ENCODE results near the gene CFAP157.

Gene CFAP157

GRCh38 chr9:127726871-127727270 is 20.1 kb downstream of the CFAP157 start:
- H3K4me3 ChIP-seq (ENCODE audit: insufficient read depth, low read length, poor library complexity, severe bottlenecking), result no peak overlapping the region
- no peaks in the 10 kb centered on the region for H3K36me3 ChIP-seq (ENCODE audit: low read length)
- no peaks in the 10 kb centered on the region for H3K27me3 ChIP-seq (ENCODE audit: low read length)
- H4K20me1 ChIP-seq (ENCODE audit: low read depth, low read length), result no peaks in the 10 kb centered on the region
- H3K27ac ChIP-seq (ENCODE audit: low read depth, low read length), result no peak overlapping the region
- TF ChIP-seq EZH2phosphoT487 (conservative IDR thresholded peaks at IDR 0.05; ENCODE audit: low read length), result no peak
- TF ChIP-seq, protein P1, sequence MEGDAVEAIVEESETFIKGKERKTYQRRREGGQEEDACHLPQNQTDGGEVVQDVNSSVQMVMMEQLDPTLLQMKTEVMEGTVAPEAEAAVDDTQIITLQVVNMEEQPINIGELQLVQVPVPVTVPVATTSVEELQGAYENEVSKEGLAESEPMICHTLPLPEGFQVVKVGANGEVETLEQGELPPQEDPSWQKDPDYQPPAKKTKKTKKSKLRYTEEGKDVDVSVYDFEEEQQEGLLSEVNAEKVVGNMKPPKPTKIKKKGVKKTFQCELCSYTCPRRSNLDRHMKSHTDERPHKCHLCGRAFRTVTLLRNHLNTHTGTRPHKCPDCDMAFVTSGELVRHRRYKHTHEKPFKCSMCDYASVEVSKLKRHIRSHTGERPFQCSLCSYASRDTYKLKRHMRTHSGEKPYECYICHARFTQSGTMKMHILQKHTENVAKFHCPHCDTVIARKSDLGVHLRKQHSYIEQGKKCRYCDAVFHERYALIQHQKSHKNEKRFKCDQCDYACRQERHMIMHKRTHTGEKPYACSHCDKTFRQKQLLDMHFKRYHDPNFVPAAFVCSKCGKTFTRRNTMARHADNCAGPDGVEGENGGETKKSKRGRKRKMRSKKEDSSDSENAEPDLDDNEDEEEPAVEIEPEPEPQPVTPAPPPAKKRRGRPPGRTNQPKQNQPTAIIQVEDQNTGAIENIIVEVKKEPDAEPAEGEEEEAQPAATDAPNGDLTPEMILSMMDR (IDR thresholded peaks at IDR 0.05; ENCODE audit: insufficient read depth, low read length, poor library complexity, severe bottlenecking), result no peak
- no peaks in the 10 kb centered on the region for H3F3A ChIP-seq (ENCODE audit: insufficient read depth)
- H3K79me2 ChIP-seq (ENCODE audit: insufficient read depth, low read length), result no peaks in the 10 kb centered on the region
- no peak overlapping the region for H3K4me2 ChIP-seq (ENCODE audit: low read depth, low read length, poor library complexity, severe bottlenecking)
- no peak overlapping the region for H3K9ac ChIP-seq (ENCODE audit: low read length)
- H2AFZ ChIP-seq (ENCODE audit: low read depth, low read length, severe bottlenecking), result no peak overlapping the region
- H3K9me2 ChIP-seq (replicated peaks; ENCODE audit: insufficient read depth, low read length), result no peaks in the 10 kb centered on the region
- no peaks in the 10 kb centered on the region for H3K9me3 ChIP-seq (ENCODE audit: insufficient read depth, low read length)

DNA sequence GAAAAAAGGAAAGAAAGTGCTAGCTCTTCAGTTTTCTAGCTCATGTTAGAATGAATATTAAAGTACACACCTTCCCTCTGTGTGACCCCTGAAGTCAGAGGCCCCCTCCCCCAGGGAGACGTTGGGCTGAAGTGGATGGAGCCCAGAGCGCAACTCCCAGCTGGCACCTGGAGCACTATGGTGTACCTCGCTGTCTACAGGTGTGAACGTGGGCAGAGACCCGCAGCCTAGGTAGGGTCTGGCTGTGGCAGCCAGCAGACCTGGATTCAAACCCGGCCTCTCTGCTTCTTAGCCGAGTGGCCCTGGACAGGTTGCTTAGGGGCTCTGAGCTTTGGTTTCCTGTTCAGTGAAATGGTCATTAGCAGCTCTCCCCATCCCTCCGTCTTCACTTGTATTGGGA is 22.0 kb downstream of the CFAP157 start:
- H3K9ac ChIP-seq (ENCODE audit: low read length), result no peak overlapping the region
- H3K4me2 ChIP-seq (ENCODE audit: low read depth, low read length, poor library complexity, severe bottlenecking), result no peak overlapping the region
- no peaks in the 10 kb centered on the region for H3K27me3 ChIP-seq (ENCODE audit: low read length)
- H2AFZ ChIP-seq (ENCODE audit: low read depth, low read length, severe bottlenecking), result no peak overlapping the region
- no peak overlapping the region for H3K27ac ChIP-seq (ENCODE audit: low read depth, low read length)
- TF ChIP-seq, protein P1 (IDR thresholded peaks at IDR 0.05; ENCODE audit: insufficient read depth, low read length, poor library complexity, severe bottlenecking), result no peak
- no peak for TF ChIP-seq EZH2phosphoT487 (conservative IDR thresholded peaks at IDR 0.05; ENCODE audit: low read length)
- H3K36me3 ChIP-seq (ENCODE audit: low read length), result no peaks in the 10 kb centered on the region
- H3K9me2 ChIP-seq (replicated peaks; ENCODE audit: insufficient read depth, low read length), result no peaks in the 10 kb centered on the region
- no peaks in the 10 kb centered on the region for H3K9me3 ChIP-seq (ENCODE audit: insufficient read depth, low read length)
- no peaks in the 10 kb centered on the region for H3K79me2 ChIP-seq (ENCODE audit: insufficient read depth, low read length)
- no peak overlapping the region for H3K4me3 ChIP-seq (ENCODE audit: insufficient read depth, low read length, poor library complexity, severe bottlenecking)
- no peaks in the 10 kb centered on the region for H4K20me1 ChIP-seq (ENCODE audit: low read depth, low read length)
- peaks cover 3% of the 10 kb centered on the region; the same call in 1 of the 2 replicates for H3F3A ChIP-seq (ENCODE audit: insufficient read depth)

DNA sequence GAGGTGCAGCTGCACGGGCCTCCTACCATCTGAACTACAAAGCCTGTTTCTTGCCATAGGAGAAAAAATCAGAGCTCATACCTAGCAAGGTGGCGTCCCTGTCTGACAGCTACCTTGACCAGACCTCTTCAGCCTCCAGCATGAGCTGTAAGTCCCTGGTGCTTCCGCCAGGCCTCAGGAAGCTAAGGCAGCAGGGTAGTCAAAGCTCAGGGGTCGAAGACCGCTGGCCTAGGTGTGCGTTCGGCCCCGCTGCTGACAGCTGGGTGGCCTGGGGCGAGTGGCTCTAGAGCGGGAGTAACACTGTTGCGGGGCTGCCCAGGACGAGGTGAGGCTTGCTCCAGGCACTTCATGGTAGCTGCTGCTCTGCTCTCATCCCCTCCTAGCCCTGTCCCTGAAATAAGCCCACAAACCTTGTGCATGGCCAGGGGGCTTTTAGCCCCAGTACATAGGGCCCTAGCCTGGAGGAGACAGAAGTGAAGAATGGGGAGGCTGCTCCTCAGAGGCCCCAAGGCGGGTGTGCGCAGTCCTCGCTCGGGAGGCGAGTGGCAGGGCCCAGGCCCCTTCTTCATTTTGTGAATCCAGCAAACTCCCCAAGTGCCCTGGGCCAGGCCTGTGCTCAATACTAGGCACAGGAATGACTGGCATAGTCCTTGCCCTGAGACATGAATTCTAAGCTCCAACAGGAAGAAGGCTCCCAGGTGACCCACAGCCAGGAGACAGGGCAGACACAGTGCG is 22.9 kb downstream of the CFAP157 start:
- Histone ChIP-seq H3F3A (ENCODE audit: insufficient read depth) (peaks cover 3% of the 10 kb centered on the region; the same call in 1 of the 2 replicates), H2AFZ (ENCODE audit: low read depth, low read length, severe bottlenecking) (no peak overlapping the region), H3K9me2 (replicated peaks; ENCODE audit: insufficient read depth, low read length) (no peaks in the 10 kb centered on the region), H3K4me2 (ENCODE audit: low read depth, low read length, poor library complexity, severe bottlenecking) (no peak overlapping the region), H3K4me3 (ENCODE audit: insufficient read depth, low read length, poor library complexity, severe bottlenecking) (no peak overlapping the region), H3K79me2 (ENCODE audit: insufficient read depth, low read length) (no peaks in the 10 kb centered on the region), H3K9ac (ENCODE audit: low read length) (no peak overlapping the region), H3K27ac (ENCODE audit: low read depth, low read length) (no peak overlapping the region), H4K20me1 (ENCODE audit: low read depth, low read length) (no peaks in the 10 kb centered on the region), H3K36me3 (ENCODE audit: low read length) (no peaks in the 10 kb centered on the region), H3K27me3 (ENCODE audit: low read length) (no peaks in the 10 kb centered on the region), H3K9me3 (ENCODE audit: insufficient read depth, low read length) (no peaks in the 10 kb centered on the region)
- TF ChIP-seq EZH2phosphoT487 (conservative IDR thresholded peaks at IDR 0.05; ENCODE audit: low read length), result no peak
- TF ChIP-seq, protein P1 (IDR thresholded peaks at IDR 0.05; ENCODE audit: insufficient read depth, low read length, poor library complexity, severe bottlenecking), result no peak

All from SU-DHL-6 (cell line).